CD14-positive monocyte (primary cell): Measurements from ENCODE around the gene ZNF500. TPM values are rescaled to one million over a fixed set of nuclear protein-coding genes. Genes with fewer than 3 reads are reported as not detected.

Experiments used
- DNase-seq, 3 donors: peaks; one replicate each; pipeline ENCODE4 v3.0.0-alpha.2; 2011 to 2022
- H2AFZ ChIP-seq: 2 replicates; pipeline ENCODE4 v1.6.0; 2012; ENCODE audit warnings: mild to moderate bottlenecking, low read depth, low read length, inconsistent platforms; ENCODE audit not compliant: insufficient read depth, poor library complexity, severe bottlenecking
- H3K27ac ChIP-seq, 2 donors: 1 replicate in 1 of 2; 2 replicates in 1 of 2; pipeline ENCODE4 v1.5.1; 2012 to 2013; ENCODE audit warnings: low read length in 2 of 2, control low read depth in 1 of 2, inconsistent platforms in 1 of 2, low read depth in 1 of 2, mild to moderate bottlenecking in 1 of 2
- H3K27me3 ChIP-seq, 2 donors: one replicate each; pipeline versions ENCODE4 v1.6.0 to v1.6.1; 2011 to 2013; ENCODE audit warnings: low read length in 2 of 2; ENCODE audit not compliant: control insufficient read depth in 2 of 2, insufficient read depth in 2 of 2
- H3K36me3 ChIP-seq, 2 donors: replicated peaks in 1 of 2; 1 replicate in 1 of 2; 2 replicates in 1 of 2; pipeline versions ENCODE4 v1.5.1 to v1.6.1; 2012 to 2013; ENCODE audit warnings: low read length in 2 of 2, control low read depth in 1 of 2, inconsistent platforms in 1 of 2, mild to moderate bottlenecking in 1 of 2; ENCODE audit not compliant: insufficient read depth in 2 of 2, control insufficient read depth in 1 of 2
- H3K4me1 ChIP-seq, 2 donors: 1 replicate in 1 of 2; 2 replicates in 1 of 2; pipeline versions ENCODE4 v1.5.1 to v1.6.1; 2012 to 2013; ENCODE audit warnings: low read length in 2 of 2, control low read depth in 1 of 2, inconsistent platforms in 1 of 2, mild to moderate bottlenecking in 1 of 2, moderate library complexity in 1 of 2; ENCODE audit not compliant: insufficient read depth in 2 of 2, control insufficient read depth in 1 of 2
- H3K4me2 ChIP-seq: replicated peaks from 2 replicates; pipeline ENCODE3; 2012; ENCODE audit warnings: low read length, moderate library complexity, mild to moderate bottlenecking; ENCODE audit not compliant: poor library complexity, severe bottlenecking; ENCODE audit errors: extremely low read depth
- H3K4me3 ChIP-seq, 3 experiments: fragments of 200-600 bp in 1 of 3; sonication (generic) in 1 of 3; replicated peaks in 1 of 3; 1 replicate in 2 of 3; 2 replicates in 1 of 3; pipeline ENCODE4 v1.5.1; 2011 to 2013; ENCODE audit warnings: low read length in 3 of 3, mild to moderate bottlenecking in 3 of 3, control low read depth in 2 of 3, low read depth in 2 of 3, inconsistent platforms in 1 of 3, moderate library complexity in 1 of 3
- H3K79me2 ChIP-seq: 2 replicates; pipeline ENCODE4 v1.6.0; 2012; ENCODE audit warnings: mild to moderate bottlenecking, control low read depth, inconsistent platforms, low read length, moderate library complexity; ENCODE audit not compliant: insufficient read depth
- H3K9ac ChIP-seq: 2 replicates; pipeline ENCODE4 v1.6.0; 2017; ENCODE audit warnings: low read length, mild to moderate bottlenecking; ENCODE audit not compliant: insufficient read depth, poor library complexity, severe bottlenecking
- H3K9me3 ChIP-seq, 2 donors: replicated peaks in 1 of 2; 1 replicate in 1 of 2; 2 replicates in 1 of 2; pipeline versions ENCODE4 v1.5.1 to v1.6.1; 2012 to 2013; ENCODE audit warnings: low read length in 2 of 2, control low read depth in 1 of 2; ENCODE audit not compliant: control insufficient read depth in 1 of 2, insufficient read depth in 1 of 2
- H4K20me1 ChIP-seq: 2 replicates; pipeline ENCODE4 v1.6.0; 2012; ENCODE audit warnings: mild to moderate bottlenecking, low read length, control low read depth, moderate library complexity; ENCODE audit not compliant: insufficient read depth
- H3K27ac Mint-ChIP-seq, 7 donors: one replicate each; pipeline ENCODE4 v1.8.0; 2020; ENCODE audit warnings: mild to moderate bottlenecking in 7 of 7, mixed read lengths in 7 of 7, moderate library complexity in 6 of 7, inconsistent platforms in 2 of 7
- H3K27me3 Mint-ChIP-seq, 3 donors: one replicate each; pipeline ENCODE4 v1.8.0; 2021 to 2022; ENCODE audit warnings: low read depth in 3 of 3, mild to moderate bottlenecking in 3 of 3, mixed read lengths in 3 of 3, moderate library complexity in 3 of 3, inconsistent platforms in 1 of 3
- H3K36me3 Mint-ChIP-seq, 2 donors: one replicate each; pipeline ENCODE4 v1.8.0; 2020; ENCODE audit warnings: mixed read lengths in 2 of 2, inconsistent platforms in 1 of 2, mild to moderate bottlenecking in 1 of 2
- H3K4me1 Mint-ChIP-seq: one replicate; pipeline ENCODE4 v1.8.0; 2020; ENCODE audit warnings: mild to moderate bottlenecking, mixed read lengths
- H3K4me3 Mint-ChIP-seq, 2 donors: one replicate each; pipeline ENCODE4 v1.8.0; 2020; ENCODE audit warnings: mild to moderate bottlenecking in 2 of 2, mixed read lengths in 2 of 2, moderate library complexity in 1 of 2
- H3K9me3 Mint-ChIP-seq, 7 donors: one replicate each; pipeline ENCODE4 v1.8.0; 2020 to 2022; ENCODE audit warnings: mixed read lengths in 7 of 7, mild to moderate bottlenecking in 6 of 7, moderate library complexity in 6 of 7, inconsistent platforms in 2 of 7
- CTCF ChIP-seq: fragments of 200-600 bp; IDR thresholded peaks from one replicate; pipeline ENCODE4 v1.8.0; 2022; ENCODE audit warnings: antibody characterized with exemption, mild to moderate bottlenecking
- WGBS: methylation state at CpG from one replicate; pipeline ENCODE4 v1.1.5; 2013; ENCODE audit warnings: missing lambda C conversion rate; ENCODE audit not compliant: insufficient coverage; 5-methylcytosine and 5-hydroxymethylcytosine counted together
- intact Hi-C, 2 donors: fragments of 100-400 bp; cut with micrococcal nuclease; formaldehyde crosslinking; loops; one replicate each; pipeline versions ENCODE4 v1.15.0 to v1.15.1; 2023
- polyA plus RNA-seq, 3 donors: library from polyadenylated mRNA; depleted of rRNA in 1 of 3; unstranded in 2 of 3; stranded (reverse) in 1 of 3; fragments of 300-500 nt in 2 of 3; fragments of >200 nt in 1 of 3; fragmentation: Illumina TruSeq in 2 of 3; gene quantifications; 1 replicate in 2 of 3; 2 replicates in 1 of 3; pipeline ENCODE4 v1.2.3, GENCODE V29; 2012 to 2021

Gene ZNF500
- polyA plus RNA-seq, 3 donors, result 2.4 to 5.6 (median 5.2) TPM

GRCh38 chr16:4753227-4753626 lies 13.7 kb downstream of the ZNF500 start:
- Histone ChIP-seq H2AFZ (no peak overlapping the region), H4K20me1 (no peaks in the 10 kb centered on the region), H3K27ac (no peak overlapping the region), H3K27me3 (no peaks in the 10 kb centered on the region), H3K4me3 (no peak overlapping the region), H3K9ac (no peak overlapping the region), H3K36me3 (peaks cover 59 to 77% of the 10 kb centered on the region in 2 donors), H3K4me1 (no peaks in the 10 kb centered on the region), H3K9me3 (peaks cover 0 to 6% of the 10 kb centered on the region in 2 donors), H3K4me2 (no peak overlapping the region), H3K79me2 (no peaks in the 10 kb centered on the region)
- Mint-ChIP-seq H3K4me1 (no peaks in the 10 kb centered on the region), H3K4me3 (no peak overlapping the region), H3K27ac (no peak overlapping the region), H3K27me3 (peaks cover 0 to 2% (median 0%) of the 10 kb centered on the region in 3 donors), H3K36me3 (peaks cover 56 to 73% of the 10 kb centered on the region in 2 donors), H3K9me3 (peaks cover 5 to 11% (median 8%) of the 10 kb centered on the region in 7 donors)
- WGBS, result 100% methylated on average over 11 of the region's 11 CpGs
- intact Hi-C loops, result no loop called here
- no peak for TF ChIP-seq CTCF
- no peak for DNase-seq

GRCh38 chr16:4752351-4753100 lies 14.4 kb downstream of the ZNF500 start:
- peaks cover 52 to 66% of the 10 kb centered on the region in 2 donors for H3K36me3 Mint-ChIP-seq

More at GRCh38 chr16:4752351-4753100, 14.4 kb downstream of the ZNF500 start:
- Histone ChIP-seq H3K9ac (no peak overlapping the region), H2AFZ (no peak overlapping the region), H3K4me2 (no peak overlapping the region), H3K27me3 (no peaks in the 10 kb centered on the region), H3K4me1 (no peaks in the 10 kb centered on the region), H3K36me3 (peaks cover 55 to 72% of the 10 kb centered on the region in 2 donors), H3K9me3 (peaks cover 0 to 6% of the 10 kb centered on the region in 2 donors), H4K20me1 (no peaks in the 10 kb centered on the region), H3K79me2 (no peaks in the 10 kb centered on the region), H3K27ac (no peak overlapping the region), H3K4me3 (no peak overlapping the region)
- Mint-ChIP-seq H3K9me3 (peaks cover 5 to 11% (median 8%) of the 10 kb centered on the region in 7 donors), H3K27ac (no peak overlapping the region), H3K27me3 (peaks cover 0 to 2% (median 0%) of the 10 kb centered on the region in 3 donors), H3K4me3 (no peak overlapping the region), H3K4me1 (no peaks in the 10 kb centered on the region)
- no peak for DNase-seq
- intact Hi-C loops, result no loop called here
- no peak for TF ChIP-seq CTCF
- WGBS, result 98% methylated on average over 43 of the region's 44 CpGs
